Lower lobe of right lung (tissue), 2 donors: Measurements from ENCODE around the gene KCNJ6. TPM values are rescaled to one million over a fixed set of nuclear protein-coding genes. Genes with fewer than 3 reads are reported as not detected.

Experiments used
- ATAC-seq, 2 donors: fragments of 200-7000 bp; cut with Tn5 transposase; one replicate each; pipeline ENCODE4 v1.9.1; 2020 to 2022; ENCODE audit warnings: mild to moderate bottlenecking in 2 of 2, moderate library complexity in 2 of 2
- DNase-seq: peaks from one replicate; pipeline ENCODE4 v3.0.0-alpha.2; 2020
- H3K27ac ChIP-seq: fragments of 200-600 bp; one replicate; pipeline ENCODE4 v1.8.0; 2022
- H3K27me3 ChIP-seq: fragments of 200-600 bp; one replicate; pipeline ENCODE4 v1.8.0; 2022; ENCODE audit warnings: low read depth
- H3K36me3 ChIP-seq: fragments of 200-600 bp; one replicate; pipeline ENCODE4 v1.8.0; 2022; ENCODE audit warnings: mild to moderate bottlenecking
- H3K4me1 ChIP-seq: fragments of 200-600 bp; one replicate; pipeline ENCODE4 v1.8.0; 2022
- H3K4me3 ChIP-seq: fragments of 200-600 bp; one replicate; pipeline ENCODE4 v1.8.0; 2022; ENCODE audit warnings: mild to moderate bottlenecking
- H3K9me3 ChIP-seq: fragments of 200-600 bp; one replicate; pipeline ENCODE4 v1.8.0; 2022
- intact Hi-C: fragments of 100-400 bp; cut with DNase I; formaldehyde crosslinking; loops from one replicate; pipeline ENCODE4 v1.11.0; 2022
- total RNA-seq: library from RNA; stranded (reverse); fragmentation: NEBNext Ultra II Directional; extraction: Animal tissue kit (Norgen Biotek cat#: 25700); gene quantifications from one replicate; pipeline ENCODE4 v1.2.1, GENCODE V29; 2021
- TF ChIP-seq, protein P1 (sequence below): fragments of 200-600 bp; IDR thresholded peaks from one replicate; pipeline ENCODE4 v1.8.0; 2022; ENCODE audit warnings: antibody characterized with exemption, mild to moderate bottlenecking
- donor health status: DM: no; HTN: yes; CAD: no; lungs with severe emphysema.

Gene KCNJ6
- total RNA-seq, 1 donor from 2014 or later = 0.09 TPM

GRCh38 chr21:37565530-37566223, 350.6 kb downstream of the KCNJ6 start:
- no peaks in the 10 kb centered on the region for H3K36me3 ChIP-seq
- no peaks in the 10 kb centered on the region for H3K27me3 ChIP-seq
- H3K4me3 ChIP-seq = no peak overlapping the region
- intact Hi-C loops = no loop called here
- H3K27ac ChIP-seq = no peak overlapping the region
- no peak for ATAC-seq
- H3K9me3 ChIP-seq = no peaks in the 10 kb centered on the region
- no peak for DNase-seq
- TF ChIP-seq, protein P1, sequence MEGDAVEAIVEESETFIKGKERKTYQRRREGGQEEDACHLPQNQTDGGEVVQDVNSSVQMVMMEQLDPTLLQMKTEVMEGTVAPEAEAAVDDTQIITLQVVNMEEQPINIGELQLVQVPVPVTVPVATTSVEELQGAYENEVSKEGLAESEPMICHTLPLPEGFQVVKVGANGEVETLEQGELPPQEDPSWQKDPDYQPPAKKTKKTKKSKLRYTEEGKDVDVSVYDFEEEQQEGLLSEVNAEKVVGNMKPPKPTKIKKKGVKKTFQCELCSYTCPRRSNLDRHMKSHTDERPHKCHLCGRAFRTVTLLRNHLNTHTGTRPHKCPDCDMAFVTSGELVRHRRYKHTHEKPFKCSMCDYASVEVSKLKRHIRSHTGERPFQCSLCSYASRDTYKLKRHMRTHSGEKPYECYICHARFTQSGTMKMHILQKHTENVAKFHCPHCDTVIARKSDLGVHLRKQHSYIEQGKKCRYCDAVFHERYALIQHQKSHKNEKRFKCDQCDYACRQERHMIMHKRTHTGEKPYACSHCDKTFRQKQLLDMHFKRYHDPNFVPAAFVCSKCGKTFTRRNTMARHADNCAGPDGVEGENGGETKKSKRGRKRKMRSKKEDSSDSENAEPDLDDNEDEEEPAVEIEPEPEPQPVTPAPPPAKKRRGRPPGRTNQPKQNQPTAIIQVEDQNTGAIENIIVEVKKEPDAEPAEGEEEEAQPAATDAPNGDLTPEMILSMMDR = no peak
- peaks cover 26% of the 10 kb centered on the region for H3K4me1 ChIP-seq

GRCh38 chr21:37564924-37565529, 351.2 kb downstream of the KCNJ6 start:
- intact Hi-C loops = no loop called here
- H3K36me3 ChIP-seq = no peaks in the 10 kb centered on the region
- TF ChIP-seq, protein P1 = no peak

DNA sequence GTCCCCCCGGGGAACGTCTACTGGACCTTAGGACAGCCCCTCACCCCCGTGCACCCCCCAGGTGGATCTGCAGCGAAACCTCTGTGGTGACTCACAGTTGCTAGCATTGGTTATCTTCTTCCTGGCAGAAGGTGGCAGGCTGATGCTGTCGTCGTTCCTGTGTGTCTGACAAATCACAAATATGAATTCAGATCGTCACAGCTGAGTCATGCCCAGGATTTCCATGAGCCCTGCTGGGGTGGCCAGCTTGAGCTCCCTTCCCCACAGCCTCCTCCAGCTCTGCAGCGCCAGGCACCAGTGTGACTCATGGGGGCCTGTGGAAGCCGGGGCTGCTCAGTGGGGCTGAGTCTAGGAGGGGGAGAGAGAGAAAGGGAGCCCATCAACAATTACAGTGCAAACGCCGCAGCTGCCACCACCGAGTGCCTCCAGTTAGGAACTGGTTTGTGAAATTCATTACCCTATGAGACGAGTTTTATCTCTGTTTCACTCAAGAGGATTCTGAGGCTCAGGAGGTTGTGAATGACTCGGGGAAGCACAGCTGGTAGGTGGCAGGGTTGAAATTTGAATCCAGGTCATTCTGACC, 351.8 kb downstream of the KCNJ6 start:
- Histone ChIP-seq H3K9me3 (no peaks in the 10 kb centered on the region), H3K4me3 (peak overlapping the region; percentile 75), H3K36me3 (no peaks in the 10 kb centered on the region), H3K27ac (peak overlapping the region; percentile 93), H3K27me3 (no peaks in the 10 kb centered on the region), H3K4me1 (peaks cover 26% of the 10 kb centered on the region)
- ATAC-seq (peak; percentile 80 to 85), DNase-seq (peak; percentile 68)
- intact Hi-C loops = no loop called here
- TF ChIP-seq, protein P1 = no peak

More at GRCh38 chr21:37564924-37565529, 351.2 kb downstream of the KCNJ6 start:
- H3K27me3 ChIP-seq = no peaks in the 10 kb centered on the region
- H3K27ac ChIP-seq = peak overlapping the region; percentile 93
- H3K4me3 ChIP-seq = peak overlapping the region; percentile 75
- ATAC-seq (peak in 1 of 2 donors; percentile 3), DNase-seq (no peak)
- peaks cover 26% of the 10 kb centered on the region for H3K4me1 ChIP-seq
- no peaks in the 10 kb centered on the region for H3K9me3 ChIP-seq

DNA sequence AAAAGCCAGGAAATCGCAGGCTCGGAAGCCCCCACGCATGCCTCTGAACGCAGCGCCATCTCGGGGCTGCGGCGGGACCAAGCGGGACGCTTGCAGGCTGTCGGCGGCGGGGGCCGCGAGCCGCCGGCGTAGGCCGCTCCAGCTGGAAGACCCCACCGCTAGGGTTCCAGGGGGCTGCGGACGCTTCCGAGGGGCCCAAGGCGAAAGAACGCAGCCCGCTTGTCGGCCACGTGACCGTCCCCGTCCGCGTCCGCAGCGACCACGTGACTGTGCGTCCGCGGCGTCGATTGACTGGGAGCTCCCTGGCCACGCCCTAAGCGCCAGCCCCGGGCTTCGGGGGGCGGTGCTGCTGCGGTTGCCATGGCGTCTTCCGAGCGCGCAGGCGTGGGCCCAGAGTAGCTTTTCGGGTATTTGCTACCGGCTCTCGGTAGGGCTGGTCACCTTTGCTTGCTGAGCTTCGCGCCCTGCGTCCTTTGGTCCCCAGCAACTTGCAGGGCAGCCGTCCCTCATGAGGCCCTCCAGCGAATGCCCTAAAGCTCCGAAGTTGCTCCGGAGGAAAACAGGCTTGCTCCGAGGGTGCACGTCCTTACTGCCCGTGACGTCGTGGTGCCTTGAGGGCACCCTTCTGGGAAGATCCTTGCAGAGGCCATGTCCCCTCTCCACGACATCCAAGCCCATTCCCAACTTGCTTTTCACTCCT, 352.5 kb downstream of the KCNJ6 start:
- Histone ChIP-seq H3K9me3 (no peaks in the 10 kb centered on the region), H3K4me1 (peaks cover 26% of the 10 kb centered on the region), H3K4me3 (peak overlapping the region; percentile 75), H3K36me3 (no peaks in the 10 kb centered on the region), H3K27ac (peak overlapping the region; percentile 93), H3K27me3 (no peaks in the 10 kb centered on the region)
- TF ChIP-seq, protein P1 = peak; percentile 47
- intact Hi-C loops = no loop called here
- ATAC-seq (peak; percentile 98 to 99), DNase-seq (peak; percentile 96)

GRCh38 chr21:37562920-37563640, 353.2 kb downstream of the KCNJ6 start:
- Histone ChIP-seq H3K9me3 (no peaks in the 10 kb centered on the region), H3K27me3 (no peaks in the 10 kb centered on the region), H3K4me1 (peaks cover 26% of the 10 kb centered on the region), H3K36me3 (no peaks in the 10 kb centered on the region), H3K27ac (peak overlapping the region; percentile 93), H3K4me3 (peak overlapping the region; percentile 75)
- peak; percentile 57 for DNase-seq
- TF ChIP-seq, protein P1 = no peak
- ATAC-seq = peak; percentile 12 to 31
- intact Hi-C loops = no loop called here
